ENCODE measurements around the gene DRC7. TPM values are rescaled to one million over a fixed set of nuclear protein-coding genes. Genes with fewer than 3 reads are reported as not detected.

The DRC7 gene
- total RNA-seq, 1 donor from 2014 or later: not detected

DNA sequence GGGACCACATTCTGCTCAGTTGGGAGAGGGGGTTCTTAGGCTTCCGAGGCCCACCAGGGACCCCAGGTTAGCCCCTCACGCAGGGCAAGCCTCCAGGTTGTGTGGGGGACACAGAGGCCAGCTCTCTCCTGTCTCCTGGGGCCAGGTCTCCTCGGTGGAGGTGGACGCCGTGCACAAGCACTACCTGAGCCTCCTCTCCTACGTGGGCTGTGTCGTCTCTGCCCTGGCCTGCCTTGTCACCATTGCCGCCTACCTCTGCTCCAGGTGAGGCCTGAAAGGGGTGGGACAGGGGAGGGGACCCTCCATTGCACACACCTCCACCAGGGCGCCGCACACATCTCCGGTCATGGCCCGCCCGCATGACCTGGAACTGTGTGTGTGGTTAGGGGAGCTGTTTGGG lies 37.4 kb upstream of the DRC7 start:
- Histone ChIP-seq H3K4me3 (no peak overlapping the region), H3K36me3 (peaks cover 0 to 18% of the 10 kb centered on the region in 2 donors), H3K9me3 (no peaks in the 10 kb centered on the region), H3K27ac (no peak overlapping the region), H3K27me3 (no peaks in the 10 kb centered on the region), H3K4me1 (no peaks in the 10 kb centered on the region)
- intact Hi-C loops (cut with DNase I): no loop called here
- no peak for TF ChIP-seq CTCF (IDR thresholded peaks at IDR 0.05)
- TF ChIP-seq POLR2AphosphoS5 (IDR thresholded peaks at IDR 0.05; ENCODE audit: insufficient read depth in 1 of 2, low read depth in 1 of 2): no peak
- TF ChIP-seq POLR2A (IDR thresholded peaks at IDR 0.05): no peak
- DNase-seq (ENCODE audit: extremely low spot score in 2 of 2): no peak

GRCh38 chr16:57658130-57658877 lies 36.3 kb upstream of the DRC7 start:
- Histone ChIP-seq H3K36me3 (peaks cover 0 to 18% of the 10 kb centered on the region in 2 donors), H3K27me3 (no peaks in the 10 kb centered on the region), H3K4me1 (no peaks in the 10 kb centered on the region), H3K4me3 (no peak overlapping the region), H3K27ac (no peak overlapping the region), H3K9me3 (no peaks in the 10 kb centered on the region)
- no peak for DNase-seq (ENCODE audit: extremely low spot score in 2 of 2)
- intact Hi-C loops (cut with DNase I): no loop called here
- TF ChIP-seq POLR2A (IDR thresholded peaks at IDR 0.05) (no peak), CTCF (IDR thresholded peaks at IDR 0.05) (no peak), POLR2AphosphoS5 (IDR thresholded peaks at IDR 0.05; ENCODE audit: insufficient read depth in 1 of 2, low read depth in 1 of 2) (no peak)

GRCh38 chr16:57658878-57659674 lies 35.5 kb upstream of the DRC7 start:
- intact Hi-C loops (cut with DNase I): no loop called here
- no peak for TF ChIP-seq CTCF (IDR thresholded peaks at IDR 0.05)
- TF ChIP-seq POLR2AphosphoS5 (IDR thresholded peaks at IDR 0.05; ENCODE audit: insufficient read depth in 1 of 2, low read depth in 1 of 2): no peak
- no peak for TF ChIP-seq POLR2A (IDR thresholded peaks at IDR 0.05)
- peaks cover 0 to 18% of the 10 kb centered on the region in 2 donors for H3K36me3 ChIP-seq

DNA sequence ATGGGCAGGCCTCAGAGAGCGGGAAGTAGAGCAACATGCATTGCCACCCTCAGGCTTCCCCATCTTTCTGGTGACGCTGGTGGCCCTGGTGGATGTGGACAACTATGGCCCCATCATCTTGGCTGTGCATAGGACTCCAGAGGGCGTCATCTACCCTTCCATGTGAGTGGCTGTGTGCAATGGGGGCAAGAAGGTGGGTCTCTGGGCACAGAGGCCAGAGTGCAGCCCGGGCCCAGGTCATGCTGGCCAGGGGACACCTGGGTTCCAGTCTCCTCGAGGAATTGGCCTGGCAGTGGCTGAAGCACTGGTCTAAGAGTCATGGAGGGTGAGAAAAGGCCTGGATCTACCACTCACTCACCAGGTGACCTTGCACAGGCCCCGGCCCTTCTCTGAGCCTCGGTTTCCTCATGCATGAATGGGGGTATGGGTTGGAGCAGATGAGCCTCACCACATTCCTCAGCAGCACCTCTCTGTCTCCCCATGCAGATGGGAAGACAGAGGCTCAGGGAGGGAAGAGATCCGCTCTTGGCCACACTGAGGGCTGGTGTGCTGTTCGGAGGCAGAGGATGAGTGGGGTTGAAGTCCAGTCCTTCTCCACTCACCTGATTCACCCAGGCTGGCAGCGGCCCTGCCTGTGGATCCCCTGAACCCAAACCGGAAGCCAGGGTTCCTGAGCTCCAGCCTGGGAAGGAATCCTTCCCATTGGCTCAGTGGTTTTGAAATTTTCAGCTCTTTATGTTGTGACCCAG lies 33.7 kb upstream of the DRC7 start:
- Histone ChIP-seq H3K36me3 (peaks cover 0 to 17% of the 10 kb centered on the region in 2 donors), H3K27ac (no peak overlapping the region), H3K4me1 (no peaks in the 10 kb centered on the region), H3K9me3 (no peaks in the 10 kb centered on the region), H3K4me3 (no peak overlapping the region), H3K27me3 (no peaks in the 10 kb centered on the region)
- intact Hi-C loops (cut with DNase I): loop anchor here (5.0 kb wide), 1 partner anchor 1626 kb away; no protein-coding TSS in a partner anchor
- TF ChIP-seq CTCF (IDR thresholded peaks at IDR 0.05) (no peak), POLR2AphosphoS5 (IDR thresholded peaks at IDR 0.05; ENCODE audit: insufficient read depth in 1 of 2, low read depth in 1 of 2) (no peak), POLR2A (IDR thresholded peaks at IDR 0.05) (no peak)
- DNase-seq (ENCODE audit: extremely low spot score in 2 of 2): no peak

More at GRCh38 chr16:57658878-57659674, 35.5 kb upstream of the DRC7 start:
- Histone ChIP-seq H3K4me1 (no peaks in the 10 kb centered on the region), H3K9me3 (no peaks in the 10 kb centered on the region), H3K27ac (no peak overlapping the region), H3K27me3 (no peaks in the 10 kb centered on the region), H3K4me3 (no peak overlapping the region)
- no peak for DNase-seq (ENCODE audit: extremely low spot score in 2 of 2)
